ENCODE data around the gene SPRED2. TPM values are rescaled to one million over a fixed set of nuclear protein-coding genes. Genes with fewer than 3 reads are reported as not detected.

Gene SPRED2
- total RNA-seq, 4 donors from 2014 or later, result 15.6 to 63.0 (median 44.8) TPM

- Histone ChIP-seq H3K27me3 (no peaks in the 10 kb centered on the region), H3K27ac (no peak overlapping the region), H3K9me3 (no peaks in the 10 kb centered on the region), H3K4me1 (peaks cover 7% of the 10 kb centered on the region in 2 donors), H3K4me3 (no peak overlapping the region), H3K36me3 (no peaks in the 10 kb centered on the region)
- intact Hi-C loops (cut with DNase I; ENCODE audit: low total_unique reads), result no loop called here
- no peak for TF ChIP-seq POLR2A (IDR thresholded peaks at IDR 0.05)
- no peak for TF ChIP-seq CTCF (IDR thresholded peaks at IDR 0.05)
- no peak for DNase-seq
Observed at GRCh38 chr2:65379721-65380171, 52.7 kb downstream of the SPRED2 start.

GRCh38 chr2:65379223-65379622 lies 53.2 kb downstream of the SPRED2 start:
- Histone ChIP-seq H3K27ac (no peak overlapping the region), H3K9me3 (no peaks in the 10 kb centered on the region), H3K36me3 (no peaks in the 10 kb centered on the region), H3K4me1 (peaks cover 2 to 7% of the 10 kb centered on the region in 2 donors), H3K27me3 (no peaks in the 10 kb centered on the region), H3K4me3 (no peak overlapping the region)
- intact Hi-C loops (cut with DNase I; ENCODE audit: low total_unique reads), result no loop called here
- TF ChIP-seq POLR2A (IDR thresholded peaks at IDR 0.05), result no peak
- no peak for TF ChIP-seq CTCF (IDR thresholded peaks at IDR 0.05)
- no peak for DNase-seq

GRCh38 chr2:65378290-65378689 lies 54.1 kb downstream of the SPRED2 start:
- no peaks in the 10 kb centered on the region for H3K9me3 ChIP-seq
- H3K27ac ChIP-seq, result no peak overlapping the region
- peaks cover 0 to 6% of the 10 kb centered on the region in 2 donors for H3K4me1 ChIP-seq
- TF ChIP-seq CTCF (IDR thresholded peaks at IDR 0.05), result no peak
- no peak for DNase-seq
- intact Hi-C loops (cut with DNase I; ENCODE audit: low total_unique reads), result no loop called here
- no peaks in the 10 kb centered on the region for H3K27me3 ChIP-seq
- no peaks in the 10 kb centered on the region for H3K36me3 ChIP-seq
- H3K4me3 ChIP-seq, result no peak overlapping the region

GRCh38 chr2:65377556-65378192 lies 54.7 kb downstream of the SPRED2 start:
- no peaks in the 10 kb centered on the region for H3K4me1 ChIP-seq
- DNase-seq, result no peak
- H3K27me3 ChIP-seq, result no peaks in the 10 kb centered on the region
- intact Hi-C loops (cut with DNase I; ENCODE audit: low total_unique reads), result no loop called here
- no peaks in the 10 kb centered on the region for H3K9me3 ChIP-seq
- H3K36me3 ChIP-seq, result no peaks in the 10 kb centered on the region
- no peak overlapping the region for H3K4me3 ChIP-seq
- H3K27ac ChIP-seq, result no peak overlapping the region
- TF ChIP-seq POLR2A (IDR thresholded peaks at IDR 0.05) (no peak), CTCF (IDR thresholded peaks at IDR 0.05) (no peak)

- DNase-seq, result no peak
- Histone ChIP-seq H3K4me1 (no peaks in the 10 kb centered on the region), H3K27ac (no peak overlapping the region), H3K9me3 (no peaks in the 10 kb centered on the region), H3K36me3 (no peaks in the 10 kb centered on the region), H3K4me3 (no peak overlapping the region), H3K27me3 (no peaks in the 10 kb centered on the region)
- TF ChIP-seq POLR2A (IDR thresholded peaks at IDR 0.05) (no peak), CTCF (IDR thresholded peaks at IDR 0.05) (no peak)
- intact Hi-C loops (cut with DNase I; ENCODE audit: low total_unique reads), result no loop called here
Observed at GRCh38 chr2:65375723-65376122, 56.7 kb downstream of the SPRED2 start.

Data from uterus (tissue), 4 donors.